Measurements from ENCODE around the gene DEUP1. TPM values are rescaled to one million over a fixed set of nuclear protein-coding genes. Genes with fewer than 3 reads are reported as not detected.

The DEUP1 gene
- total RNA-seq, 1 experiment from 2014 or later, result 0.44 TPM

- TF ChIP-seq AFF4 (CRISPR knock-in tag; IDR thresholded peaks at IDR 0.05; ENCODE audit: borderline replicate concordance), result no peak
- no peak for TF ChIP-seq TP53 (CRISPR knock-in tag; IDR thresholded peaks at IDR 0.05)
- TF ChIP-seq TCF7 (CRISPR knock-in tag; IDR thresholded peaks at IDR 0.05; ENCODE audit: low read depth), result no peak
- no peak for TF ChIP-seq JUN (CRISPR knock-in tag; IDR thresholded peaks at IDR 0.05)
- TF ChIP-seq PRRX2 (CRISPR knock-in tag; IDR thresholded peaks at IDR 0.05), result no peak
- TF ChIP-seq USF1 (CRISPR knock-in tag; IDR thresholded peaks at IDR 0.05), result no peak
- TF ChIP-seq HMGA2 (CRISPR knock-in tag; IDR thresholded peaks at IDR 0.05), result no peak
- TF ChIP-seq NFE2L1 (CRISPR knock-in tag; IDR thresholded peaks at IDR 0.05), result no peak
- no peak for TF ChIP-seq TEAD1 (CRISPR knock-in tag; IDR thresholded peaks at IDR 0.05)
- TF ChIP-seq ZNF396 (CRISPR knock-in tag; IDR thresholded peaks at IDR 0.05; ENCODE audit: borderline replicate concordance), result no peak
- no peak for TF ChIP-seq CTCF (IDR thresholded peaks at IDR 0.05)
Observed at GRCh38 chr11:93340223-93340622, 9.7 kb downstream of the DEUP1 start (continued).

GRCh38 chr11:93344855-93345333 is 14.4 kb downstream of the DEUP1 start:
- no peak for ATAC-seq
- Mint-ChIP-seq H3K4me1 (peaks cover 27% of the 10 kb centered on the region), H3K27ac (no peak overlapping the region), H3K4me3 (no peak overlapping the region), H3K27me3 (ENCODE audit: low read depth) (no peaks in the 10 kb centered on the region; the same call in 1 of the 2 replicates), H3K36me3 (peaks cover 3% of the 10 kb centered on the region; the same call in 1 of the 2 replicates), H3K9me3 (peaks cover 17% of the 10 kb centered on the region)
- ChIA-PET CTCF (no interaction called here), POLR2A (no interaction called here)
- TF ChIP-seq GABPB1 (CRISPR knock-in tag; IDR thresholded peaks at IDR 0.05), result peak; percentile 62
- TF ChIP-seq CTCF (IDR thresholded peaks at IDR 0.05), result no peak
- DNase-seq (ENCODE audit: low spot score), result no peak

- H3K4me3 Mint-ChIP-seq, result peak overlapping the region; percentile 29
- peaks cover 15% of the 10 kb centered on the region for H3K36me3 Mint-ChIP-seq
- DNase-seq (ENCODE audit: low spot score) (no peak), ATAC-seq (peak; percentile 83)
- POLR2A ChIA-PET, result no interaction called here
- H3K4me1 Mint-ChIP-seq, result peaks cover 31% of the 10 kb centered on the region
- CTCF ChIA-PET, result no interaction called here
- peaks cover 32% of the 10 kb centered on the region for H3K9me3 Mint-ChIP-seq
- 0 out of 2 replicates have a peak overlapping the region, but pooled peaks have one; percentile 49 for H3K27ac Mint-ChIP-seq
- H3K27me3 Mint-ChIP-seq (ENCODE audit: low read depth), result no peaks in the 10 kb centered on the region; the same call in 1 of the 2 replicates
- TF ChIP-seq ZBTB43 (CRISPR knock-in tag; IDR thresholded peaks at IDR 0.05), result no peak
- TF ChIP-seq ZMAT4 (CRISPR knock-in tag; IDR thresholded peaks at IDR 0.05), result no peak
- no peak for TF ChIP-seq PRRX2 (CRISPR knock-in tag; IDR thresholded peaks at IDR 0.05)
- TF ChIP-seq FOXK1 (CRISPR knock-in tag; IDR thresholded peaks at IDR 0.05), result no peak
- no peak for TF ChIP-seq CTCF (IDR thresholded peaks at IDR 0.05)
- TF ChIP-seq OVOL2 (CRISPR knock-in tag; IDR thresholded peaks at IDR 0.05; ENCODE audit: borderline replicate concordance), result no peak
- TF ChIP-seq ZSCAN18 (CRISPR knock-in tag; IDR thresholded peaks at IDR 0.05), result no peak
Observed at GRCh38 chr11:93348930-93349329, 18.4 kb downstream of the DEUP1 start.
